WTC11 (cell line): ENCODE data around the gene CARS1. TPM values are rescaled to one million over a fixed set of nuclear protein-coding genes. Genes with fewer than 3 reads are reported as not detected.

ENCODE experiments used
- ATAC-seq: fragments of 200-7000 bp; cut with Tn5 transposase; 2 replicates; pipeline ENCODE4 v1.10.0; 2021; ENCODE audit warnings: mild to moderate bottlenecking, moderate library complexity
- CTCF ChIA-PET: fragments of 300-600 bp; sonication (Branson Sonifier 250); formaldehyde crosslinking; loops from one replicate; lab custom pipeline; 2021; ENCODE audit warnings: antibody characterized with exemption; lab: Charles Lee
- POLR2A ChIA-PET: fragments of 350-600 bp; sonication (Branson Sonifier 250); formaldehyde crosslinking; loops from one replicate; lab custom pipeline; 2021; ENCODE audit warnings: antibody characterized with exemption; lab: Charles Lee
- DNase-seq: peaks from one replicate; pipeline ENCODE4 v3.0.0; 2021; ENCODE audit warnings: low spot score
- H3K27ac Mint-ChIP-seq: 2 replicates; pipeline ENCODE4 v1.8.0; 2021; ENCODE audit warnings: mixed read lengths
- H3K27me3 Mint-ChIP-seq: 2 replicates; pipeline ENCODE4 v1.8.0; 2021; ENCODE audit warnings: low read depth, mild to moderate bottlenecking, moderate library complexity, mixed read lengths
- H3K36me3 Mint-ChIP-seq: 2 replicates; pipeline ENCODE4 v1.8.0; 2021; ENCODE audit warnings: mixed read lengths
- H3K4me1 Mint-ChIP-seq: 2 replicates; pipeline ENCODE4 v1.8.0; 2022; ENCODE audit warnings: mixed read lengths
- H3K4me3 Mint-ChIP-seq: 2 replicates; pipeline ENCODE4 v1.8.0; 2021; ENCODE audit warnings: mild to moderate bottlenecking, moderate library complexity, mixed read lengths
- H3K9me3 Mint-ChIP-seq: 2 replicates; pipeline ENCODE4 v1.8.0; 2021; ENCODE audit warnings: mixed read lengths
- GABPB1 ChIP-seq: sonication (generic); formaldehyde crosslinking; IDR thresholded peaks from 2 replicates; pipeline ENCODE4 v1.8.1; 2023; ENCODE audit warnings: mild to moderate bottlenecking, missing genetic modification reagents
- MLX ChIP-seq: sonication (generic); formaldehyde crosslinking; IDR thresholded peaks from 2 replicates; pipeline ENCODE4 v1.8.1; 2023; ENCODE audit warnings: mild to moderate bottlenecking, missing genetic modification reagents, moderate library complexity
- NR2C2 ChIP-seq: sonication (generic); formaldehyde crosslinking; IDR thresholded peaks from 2 replicates; pipeline ENCODE4 v1.8.0; 2022; ENCODE audit warnings: mild to moderate bottlenecking, missing genetic modification reagents
- SMAD3 ChIP-seq: sonication (generic); formaldehyde crosslinking; IDR thresholded peaks from 2 replicates; pipeline ENCODE4 v1.8.0; 2022; ENCODE audit warnings: missing genetic modification reagents, mild to moderate bottlenecking, borderline replicate concordance
- STAT6 ChIP-seq: sonication (generic); formaldehyde crosslinking; conservative IDR thresholded peaks from 2 replicates; pipeline ENCODE4 v1.8.1; 2023; ENCODE audit warnings: mild to moderate bottlenecking, low read depth, missing genetic modification reagents, moderate library complexity
- TCF7 ChIP-seq: sonication (generic); formaldehyde crosslinking; IDR thresholded peaks from 2 replicates; pipeline ENCODE4 v1.8.0; 2022; ENCODE audit warnings: mild to moderate bottlenecking, low read depth, missing genetic modification reagents, moderate library complexity
- TEAD1 ChIP-seq: sonication (generic); formaldehyde crosslinking; IDR thresholded peaks from 2 replicates; pipeline ENCODE4 v1.8.0; 2022; ENCODE audit warnings: mild to moderate bottlenecking, missing genetic modification reagents
- TP53 ChIP-seq: sonication (generic); formaldehyde crosslinking; IDR thresholded peaks from 2 replicates; pipeline ENCODE4 v1.8.1; 2023; ENCODE audit warnings: mild to moderate bottlenecking, missing genetic modification reagents
- ZNF121 ChIP-seq: sonication (generic); formaldehyde crosslinking; IDR thresholded peaks from 2 replicates; pipeline ENCODE4 v1.8.0; 2023; ENCODE audit warnings: missing genetic modification reagents
- ZNF232 ChIP-seq: sonication (generic); formaldehyde crosslinking; IDR thresholded peaks from 2 replicates; pipeline ENCODE4 v1.8.0; 2022; ENCODE audit warnings: mild to moderate bottlenecking, missing genetic modification reagents
- ZNF317 ChIP-seq: sonication (generic); formaldehyde crosslinking; IDR thresholded peaks from 2 replicates; pipeline ENCODE4 v1.8.1; 2023; ENCODE audit warnings: low read depth, mild to moderate bottlenecking, moderate library complexity, missing genetic modification reagents, borderline replicate concordance
- ZNF396 ChIP-seq: fragments of 250-450 bp; sonication (Bioruptor Pico); IDR thresholded peaks from 2 replicates; pipeline ENCODE4 v1.8.0; 2021; ENCODE audit warnings: mild to moderate bottlenecking, moderate library complexity, borderline replicate concordance
- ZNF416 ChIP-seq: fragments of 250-450 bp; sonication (Bioruptor Pico); IDR thresholded peaks from 2 replicates; pipeline ENCODE4 v1.9.0; 2021; ENCODE audit warnings: mild to moderate bottlenecking, inconsistent platforms
- ZNF423 ChIP-seq: fragments of 250-450 bp; sonication (Bioruptor Pico); IDR thresholded peaks from 2 replicates; pipeline ENCODE4 v2.1.2; 2022; ENCODE audit warnings: mild to moderate bottlenecking, moderate library complexity
- ZNF671 ChIP-seq: fragments of 250-450 bp; sonication (Bioruptor Pico); IDR thresholded peaks from 2 replicates; pipeline ENCODE4 v1.8.0; 2021; ENCODE audit warnings: mild to moderate bottlenecking
- total RNA-seq: library from RNA; stranded (reverse); gene quantifications from 3 replicates; pipeline ENCODE4 v1.2.3, GENCODE V29; 2021
- TF ChIP-seq, protein P1 (sequence below): sonication (generic); formaldehyde crosslinking; IDR thresholded peaks from 2 replicates; pipeline ENCODE4 v1.8.0; 2022; ENCODE audit warnings: mild to moderate bottlenecking, missing genetic modification reagents
- TF ChIP-seq, protein P2 (sequence below): fragments of 250-450 bp; sonication (Bioruptor Pico); IDR thresholded peaks from 2 replicates; pipeline ENCODE4 v1.9.0; 2021; ENCODE audit warnings: mild to moderate bottlenecking
- TF ChIP-seq, protein P3 (sequence below): sonication (generic); formaldehyde crosslinking; IDR thresholded peaks from 2 replicates; pipeline ENCODE4 v1.8.0; 2023; ENCODE audit warnings: mild to moderate bottlenecking, missing genetic modification reagents
- TF ChIP-seq, protein P4 (sequence below): fragments of 250-450 bp; sonication (Bioruptor Pico); IDR thresholded peaks from 2 replicates; pipeline ENCODE4 v1.9.0; 2021; ENCODE audit warnings: mild to moderate bottlenecking, borderline replicate concordance
- TF ChIP-seq, protein P5 (sequence below): sonication (generic); formaldehyde crosslinking; IDR thresholded peaks from 2 replicates; pipeline ENCODE4 v1.8.1; 2022; ENCODE audit warnings: mild to moderate bottlenecking, moderate library complexity, missing genetic modification reagents

The CARS1 gene
- total RNA-seq, 1 experiment from 2014 or later: 92.0 TPM

DNA sequence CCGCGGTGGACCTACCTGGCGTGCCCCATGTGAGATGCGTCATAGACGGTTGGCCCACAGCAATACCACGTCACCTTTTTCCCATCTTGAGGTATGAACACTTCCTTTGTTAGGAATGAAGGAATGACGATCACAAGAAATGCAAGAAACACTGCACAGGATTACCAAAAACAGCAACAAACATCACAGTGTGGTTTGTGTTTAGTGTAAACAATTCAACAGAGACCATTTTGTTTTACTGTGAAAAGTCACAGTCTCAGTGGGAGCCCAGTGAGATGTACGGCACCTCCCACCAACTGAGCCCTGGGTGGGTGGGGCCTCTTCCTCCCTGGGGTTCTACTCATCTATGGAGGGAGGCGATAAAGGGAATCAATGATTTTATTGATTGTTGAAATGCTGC is 16.3 kb downstream of the CARS1 start:
- no peaks in the 10 kb centered on the region for H3K9me3 Mint-ChIP-seq
- TF ChIP-seq TP53 (CRISPR knock-in tag) (no peak), SMAD3 (CRISPR knock-in tag) (no peak), NR2C2 (CRISPR knock-in tag) (no peak), ZNF423 (CRISPR knock-in tag) (no peak), TEAD1 (CRISPR knock-in tag) (no peak), ZNF232 (CRISPR knock-in tag) (no peak), GABPB1 (CRISPR knock-in tag) (no peak), ZNF396 (no peak), ZNF416 (CRISPR knock-in tag) (no peak), ZNF317 (CRISPR knock-in tag) (no peak), ZNF671 (CRISPR knock-in tag) (no peak)
- TF ChIP-seq, protein P1, sequence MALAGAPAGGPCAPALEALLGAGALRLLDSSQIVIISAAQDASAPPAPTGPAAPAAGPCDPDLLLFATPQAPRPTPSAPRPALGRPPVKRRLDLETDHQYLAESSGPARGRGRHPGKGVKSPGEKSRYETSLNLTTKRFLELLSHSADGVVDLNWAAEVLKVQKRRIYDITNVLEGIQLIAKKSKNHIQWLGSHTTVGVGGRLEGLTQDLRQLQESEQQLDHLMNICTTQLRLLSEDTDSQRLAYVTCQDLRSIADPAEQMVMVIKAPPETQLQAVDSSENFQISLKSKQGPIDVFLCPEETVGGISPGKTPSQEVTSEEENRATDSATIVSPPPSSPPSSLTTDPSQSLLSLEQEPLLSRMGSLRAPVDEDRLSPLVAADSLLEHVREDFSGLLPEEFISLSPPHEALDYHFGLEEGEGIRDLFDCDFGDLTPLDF (CRISPR knock-in tag): no peak
- TF ChIP-seq, protein P2, sequence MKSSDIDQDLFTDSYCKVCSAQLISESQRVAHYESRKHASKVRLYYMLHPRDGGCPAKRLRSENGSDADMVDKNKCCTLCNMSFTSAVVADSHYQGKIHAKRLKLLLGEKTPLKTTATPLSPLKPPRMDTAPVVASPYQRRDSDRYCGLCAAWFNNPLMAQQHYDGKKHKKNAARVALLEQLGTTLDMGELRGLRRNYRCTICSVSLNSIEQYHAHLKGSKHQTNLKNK: no peak
- TF ChIP-seq, protein P3, sequence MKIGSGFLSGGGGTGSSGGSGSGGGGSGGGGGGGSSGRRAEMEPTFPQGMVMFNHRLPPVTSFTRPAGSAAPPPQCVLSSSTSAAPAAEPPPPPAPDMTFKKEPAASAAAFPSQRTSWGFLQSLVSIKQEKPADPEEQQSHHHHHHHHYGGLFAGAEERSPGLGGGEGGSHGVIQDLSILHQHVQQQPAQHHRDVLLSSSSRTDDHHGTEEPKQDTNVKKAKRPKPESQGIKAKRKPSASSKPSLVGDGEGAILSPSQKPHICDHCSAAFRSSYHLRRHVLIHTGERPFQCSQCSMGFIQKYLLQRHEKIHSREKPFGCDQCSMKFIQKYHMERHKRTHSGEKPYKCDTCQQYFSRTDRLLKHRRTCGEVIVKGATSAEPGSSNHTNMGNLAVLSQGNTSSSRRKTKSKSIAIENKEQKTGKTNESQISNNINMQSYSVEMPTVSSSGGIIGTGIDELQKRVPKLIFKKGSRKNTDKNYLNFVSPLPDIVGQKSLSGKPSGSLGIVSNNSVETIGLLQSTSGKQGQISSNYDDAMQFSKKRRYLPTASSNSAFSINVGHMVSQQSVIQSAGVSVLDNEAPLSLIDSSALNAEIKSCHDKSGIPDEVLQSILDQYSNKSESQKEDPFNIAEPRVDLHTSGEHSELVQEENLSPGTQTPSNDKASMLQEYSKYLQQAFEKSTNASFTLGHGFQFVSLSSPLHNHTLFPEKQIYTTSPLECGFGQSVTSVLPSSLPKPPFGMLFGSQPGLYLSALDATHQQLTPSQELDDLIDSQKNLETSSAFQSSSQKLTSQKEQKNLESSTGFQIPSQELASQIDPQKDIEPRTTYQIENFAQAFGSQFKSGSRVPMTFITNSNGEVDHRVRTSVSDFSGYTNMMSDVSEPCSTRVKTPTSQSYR (CRISPR knock-in tag): no peak
- TF ChIP-seq, all 79 proteins: peak for 0
- ChIA-PET CTCF (interaction anchor here (1.0 to 1.2 kb wide), 2 partner anchors 9 to 51 kb away, joined by 4 to 5 read pairs; no protein-coding TSS in a partner anchor), POLR2A (no interaction called here)
- Mint-ChIP-seq H3K27me3 (no peaks in the 10 kb centered on the region), H3K4me3 (no peak overlapping the region), H3K4me1 (no peaks in the 10 kb centered on the region), H3K36me3 (peaks cover 44% of the 10 kb centered on the region), H3K27ac (no peak overlapping the region)
- DNase-seq: no peak
- ATAC-seq: no peak

- Mint-ChIP-seq H3K27me3 (no peaks in the 10 kb centered on the region), H3K9me3 (no peaks in the 10 kb centered on the region), H3K4me1 (no peaks in the 10 kb centered on the region), H3K36me3 (peaks cover 59% of the 10 kb centered on the region), H3K4me3 (no peak overlapping the region), H3K27ac (no peak overlapping the region)
- POLR2A ChIA-PET: interaction anchor here (1.2 to 1.7 kb wide), 2 partner anchors 10 to 53 kb away, joined by 3 read pairs; no protein-coding TSS in a partner anchor
- CTCF ChIA-PET: interaction anchor here (0.5 to 6.6 kb wide), 21 partner anchors 9 to 371 kb away, joined by 3 to 157 read pairs (median 5); partner anchors contain the start of gene CARS1
- DNase-seq (no peak), ATAC-seq (no peak)
- TF ChIP-seq, protein P4, sequence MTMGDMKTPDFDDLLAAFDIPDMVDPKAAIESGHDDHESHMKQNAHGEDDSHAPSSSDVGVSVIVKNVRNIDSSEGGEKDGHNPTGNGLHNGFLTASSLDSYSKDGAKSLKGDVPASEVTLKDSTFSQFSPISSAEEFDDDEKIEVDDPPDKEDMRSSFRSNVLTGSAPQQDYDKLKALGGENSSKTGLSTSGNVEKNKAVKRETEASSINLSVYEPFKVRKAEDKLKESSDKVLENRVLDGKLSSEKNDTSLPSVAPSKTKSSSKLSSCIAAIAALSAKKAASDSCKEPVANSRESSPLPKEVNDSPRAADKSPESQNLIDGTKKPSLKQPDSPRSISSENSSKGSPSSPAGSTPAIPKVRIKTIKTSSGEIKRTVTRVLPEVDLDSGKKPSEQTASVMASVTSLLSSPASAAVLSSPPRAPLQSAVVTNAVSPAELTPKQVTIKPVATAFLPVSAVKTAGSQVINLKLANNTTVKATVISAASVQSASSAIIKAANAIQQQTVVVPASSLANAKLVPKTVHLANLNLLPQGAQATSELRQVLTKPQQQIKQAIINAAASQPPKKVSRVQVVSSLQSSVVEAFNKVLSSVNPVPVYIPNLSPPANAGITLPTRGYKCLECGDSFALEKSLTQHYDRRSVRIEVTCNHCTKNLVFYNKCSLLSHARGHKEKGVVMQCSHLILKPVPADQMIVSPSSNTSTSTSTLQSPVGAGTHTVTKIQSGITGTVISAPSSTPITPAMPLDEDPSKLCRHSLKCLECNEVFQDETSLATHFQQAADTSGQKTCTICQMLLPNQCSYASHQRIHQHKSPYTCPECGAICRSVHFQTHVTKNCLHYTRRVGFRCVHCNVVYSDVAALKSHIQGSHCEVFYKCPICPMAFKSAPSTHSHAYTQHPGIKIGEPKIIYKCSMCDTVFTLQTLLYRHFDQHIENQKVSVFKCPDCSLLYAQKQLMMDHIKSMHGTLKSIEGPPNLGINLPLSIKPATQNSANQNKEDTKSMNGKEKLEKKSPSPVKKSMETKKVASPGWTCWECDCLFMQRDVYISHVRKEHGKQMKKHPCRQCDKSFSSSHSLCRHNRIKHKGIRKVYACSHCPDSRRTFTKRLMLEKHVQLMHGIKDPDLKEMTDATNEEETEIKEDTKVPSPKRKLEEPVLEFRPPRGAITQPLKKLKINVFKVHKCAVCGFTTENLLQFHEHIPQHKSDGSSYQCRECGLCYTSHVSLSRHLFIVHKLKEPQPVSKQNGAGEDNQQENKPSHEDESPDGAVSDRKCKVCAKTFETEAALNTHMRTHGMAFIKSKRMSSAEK (CRISPR knock-in tag): no peak
- TF ChIP-seq TP53 (CRISPR knock-in tag) (no peak), TCF7 (CRISPR knock-in tag) (no peak), MLX (CRISPR knock-in tag) (no peak), ZNF121 (no peak), STAT6 (CRISPR knock-in tag) (no peak)
- TF ChIP-seq, protein P1 (CRISPR knock-in tag): no peak
- TF ChIP-seq, protein P5, sequence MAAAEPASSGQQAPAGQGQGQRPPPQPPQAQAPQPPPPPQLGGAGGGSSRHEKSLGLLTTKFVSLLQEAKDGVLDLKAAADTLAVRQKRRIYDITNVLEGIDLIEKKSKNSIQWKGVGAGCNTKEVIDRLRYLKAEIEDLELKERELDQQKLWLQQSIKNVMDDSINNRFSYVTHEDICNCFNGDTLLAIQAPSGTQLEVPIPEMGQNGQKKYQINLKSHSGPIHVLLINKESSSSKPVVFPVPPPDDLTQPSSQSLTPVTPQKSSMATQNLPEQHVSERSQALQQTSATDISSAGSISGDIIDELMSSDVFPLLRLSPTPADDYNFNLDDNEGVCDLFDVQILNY: no peak
These were observed 19.3 kb downstream of the CARS1 start for GRCh38 chr11:3037945-3038271.
